ENCODE results near the gene EEF1AKMT4.

DNA sequence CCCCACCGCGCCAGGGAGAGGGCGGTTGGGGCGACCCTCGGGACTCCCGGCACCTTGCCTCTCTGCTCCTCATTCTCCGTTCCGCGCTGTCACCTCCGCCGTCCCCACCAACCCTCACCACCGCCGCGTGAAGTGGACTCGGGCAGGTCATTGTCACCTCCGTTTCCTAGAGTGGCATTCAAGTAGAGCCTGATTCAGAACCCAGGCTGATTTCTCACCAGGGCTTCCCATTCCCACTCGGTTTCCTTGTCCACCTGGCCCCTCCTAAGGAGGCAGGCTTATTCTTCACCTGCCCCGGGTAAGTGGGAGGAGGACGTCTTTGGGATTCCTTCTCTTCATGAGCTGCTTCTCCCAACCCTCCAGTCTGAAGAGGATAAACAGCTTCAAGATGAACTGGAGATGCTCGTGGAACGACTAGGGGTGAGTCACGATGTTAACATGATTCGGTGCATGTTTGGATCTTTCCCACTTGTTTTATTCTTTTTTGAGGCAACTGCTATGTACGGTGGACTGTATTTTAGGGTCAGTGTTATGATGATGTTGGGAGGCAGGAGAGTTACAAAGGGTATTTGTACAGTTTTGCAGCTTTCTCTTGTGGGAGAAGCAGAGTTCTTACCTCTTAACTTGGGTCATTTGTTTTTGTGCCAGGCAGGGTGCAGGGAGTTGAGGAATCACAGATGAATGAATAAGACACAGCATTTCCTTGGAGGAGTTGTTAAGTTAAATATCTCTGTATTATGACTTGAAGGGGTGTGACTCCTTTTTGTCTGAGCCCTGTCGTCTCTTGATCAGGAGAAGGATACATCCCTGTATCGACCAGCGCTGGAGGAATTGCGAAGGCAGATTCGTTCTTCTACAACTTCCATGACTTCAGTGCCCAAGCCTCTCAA is 50.3 kb downstream of the EEF1AKMT4 start:
- TF ChIP-seq BCL11A (IDR thresholded peaks at IDR 0.05; ENCODE audit: low read depth in 2 of 2, low read length in 2 of 2), result no peak
- no peak for TF ChIP-seq JUN (IDR thresholded peaks at IDR 0.05; ENCODE audit: low read depth, low read length)
- TF ChIP-seq GABPA (IDR thresholded peaks at IDR 0.05; ENCODE audit: borderline replicate concordance, insufficient read depth, low read length), result no peak
- TF ChIP-seq, protein P1, sequence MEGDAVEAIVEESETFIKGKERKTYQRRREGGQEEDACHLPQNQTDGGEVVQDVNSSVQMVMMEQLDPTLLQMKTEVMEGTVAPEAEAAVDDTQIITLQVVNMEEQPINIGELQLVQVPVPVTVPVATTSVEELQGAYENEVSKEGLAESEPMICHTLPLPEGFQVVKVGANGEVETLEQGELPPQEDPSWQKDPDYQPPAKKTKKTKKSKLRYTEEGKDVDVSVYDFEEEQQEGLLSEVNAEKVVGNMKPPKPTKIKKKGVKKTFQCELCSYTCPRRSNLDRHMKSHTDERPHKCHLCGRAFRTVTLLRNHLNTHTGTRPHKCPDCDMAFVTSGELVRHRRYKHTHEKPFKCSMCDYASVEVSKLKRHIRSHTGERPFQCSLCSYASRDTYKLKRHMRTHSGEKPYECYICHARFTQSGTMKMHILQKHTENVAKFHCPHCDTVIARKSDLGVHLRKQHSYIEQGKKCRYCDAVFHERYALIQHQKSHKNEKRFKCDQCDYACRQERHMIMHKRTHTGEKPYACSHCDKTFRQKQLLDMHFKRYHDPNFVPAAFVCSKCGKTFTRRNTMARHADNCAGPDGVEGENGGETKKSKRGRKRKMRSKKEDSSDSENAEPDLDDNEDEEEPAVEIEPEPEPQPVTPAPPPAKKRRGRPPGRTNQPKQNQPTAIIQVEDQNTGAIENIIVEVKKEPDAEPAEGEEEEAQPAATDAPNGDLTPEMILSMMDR (IDR thresholded peaks at IDR 0.05; ENCODE audit: control extremely low read depth in 1 of 3, insufficient read depth in 1 of 3, low read depth in 1 of 3, low read length in 3 of 3), result no peak

Data from H1 (cell line).